Measurements from ENCODE around the gene FMNL2. TPM values are rescaled to one million over a fixed set of nuclear protein-coding genes. Genes with fewer than 3 reads are reported as not detected.

Gene FMNL2
- total RNA-seq, 1 experiment from 2014 or later, result 33.6 TPM

- H3K4me3 ChIP-seq (ENCODE audit: low read depth in 2 of 2, low read length in 2 of 2), result no peak overlapping the region
- H3K36me3 ChIP-seq (ENCODE audit: control insufficient read depth, insufficient read depth, low read length), result no peaks in the 10 kb centered on the region; the same call in 1 of the 2 replicates
- intact Hi-C loops (cut with micrococcal nuclease; ENCODE audit: unreplicated experiment) (no loop called here), in situ Hi-C loops (cut with HindIII; ENCODE audit: low pct_unique_long_range_greater_than_20kb, low sequenced_read_pairs) (no loop called here)
- POLR2A ChIA-PET, result no interaction called here
- H3K27me3 ChIP-seq (ENCODE audit: control insufficient read depth, insufficient read depth, low read length), result no peaks in the 10 kb centered on the region
- DNase-seq (ENCODE audit: low read depth, low spot score) (no peak), ATAC-seq (peak; percentile 58; the same call in 1 of the 2 replicates)
- H3K9me3 ChIP-seq (ENCODE audit: control insufficient read depth, insufficient read depth, low read depth, low read length), result no peaks in the 10 kb centered on the region
- H3K27ac ChIP-seq (ENCODE audit: low read length), result no peak overlapping the region
- H3K4me1 ChIP-seq (ENCODE audit: control insufficient read depth, insufficient read depth, low read length), result no peaks in the 10 kb centered on the region
- BruUV-seq (replicated peaks), result no TSS peak
- TF ChIP-seq SIN3A (IDR thresholded peaks at IDR 0.05; ENCODE audit: borderline replicate concordance, insufficient read depth, low read depth, low read length) (no peak), CTCF (IDR thresholded peaks at IDR 0.05) (peak; percentile 51)
- CTCF ChIA-PET, result no interaction called here
Observed at GRCh38 chr2:152555048-152555447, 220.1 kb downstream of the FMNL2 start.

GRCh38 chr2:152556506-152556905 lies 221.5 kb downstream of the FMNL2 start:
- TF ChIP-seq TCF7L2 (IDR thresholded peaks at IDR 0.05; ENCODE audit: low read depth, low read length) (no peak), POLR2AphosphoS5 (IDR thresholded peaks at IDR 0.05; ENCODE audit: low read depth, low read length) (no peak), CTCF (IDR thresholded peaks at IDR 0.05) (no peak), SIN3A (IDR thresholded peaks at IDR 0.05; ENCODE audit: borderline replicate concordance, insufficient read depth, low read depth, low read length) (no peak)
- TF ChIP-seq, protein P1, sequence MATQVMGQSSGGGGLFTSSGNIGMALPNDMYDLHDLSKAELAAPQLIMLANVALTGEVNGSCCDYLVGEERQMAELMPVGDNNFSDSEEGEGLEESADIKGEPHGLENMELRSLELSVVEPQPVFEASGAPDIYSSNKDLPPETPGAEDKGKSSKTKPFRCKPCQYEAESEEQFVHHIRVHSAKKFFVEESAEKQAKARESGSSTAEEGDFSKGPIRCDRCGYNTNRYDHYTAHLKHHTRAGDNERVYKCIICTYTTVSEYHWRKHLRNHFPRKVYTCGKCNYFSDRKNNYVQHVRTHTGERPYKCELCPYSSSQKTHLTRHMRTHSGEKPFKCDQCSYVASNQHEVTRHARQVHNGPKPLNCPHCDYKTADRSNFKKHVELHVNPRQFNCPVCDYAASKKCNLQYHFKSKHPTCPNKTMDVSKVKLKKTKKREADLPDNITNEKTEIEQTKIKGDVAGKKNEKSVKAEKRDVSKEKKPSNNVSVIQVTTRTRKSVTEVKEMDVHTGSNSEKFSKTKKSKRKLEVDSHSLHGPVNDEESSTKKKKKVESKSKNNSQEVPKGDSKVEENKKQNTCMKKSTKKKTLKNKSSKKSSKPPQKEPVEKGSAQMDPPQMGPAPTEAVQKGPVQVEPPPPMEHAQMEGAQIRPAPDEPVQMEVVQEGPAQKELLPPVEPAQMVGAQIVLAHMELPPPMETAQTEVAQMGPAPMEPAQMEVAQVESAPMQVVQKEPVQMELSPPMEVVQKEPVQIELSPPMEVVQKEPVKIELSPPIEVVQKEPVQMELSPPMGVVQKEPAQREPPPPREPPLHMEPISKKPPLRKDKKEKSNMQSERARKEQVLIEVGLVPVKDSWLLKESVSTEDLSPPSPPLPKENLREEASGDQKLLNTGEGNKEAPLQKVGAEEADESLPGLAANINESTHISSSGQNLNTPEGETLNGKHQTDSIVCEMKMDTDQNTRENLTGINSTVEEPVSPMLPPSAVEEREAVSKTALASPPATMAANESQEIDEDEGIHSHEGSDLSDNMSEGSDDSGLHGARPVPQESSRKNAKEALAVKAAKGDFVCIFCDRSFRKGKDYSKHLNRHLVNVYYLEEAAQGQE (IDR thresholded peaks at IDR 0.05; ENCODE audit: insufficient read depth in 1 of 2, low read depth in 2 of 2, low read length in 1 of 2), result no peak
- intact Hi-C loops (cut with micrococcal nuclease; ENCODE audit: unreplicated experiment), result no loop called here
- POLR2A ChIA-PET, result no interaction called here
- Histone ChIP-seq H3K27ac (ENCODE audit: low read length) (no peak overlapping the region), H3K4me3 (ENCODE audit: low read depth in 2 of 2, low read length in 2 of 2) (no peak overlapping the region), H3K27me3 (ENCODE audit: control insufficient read depth, insufficient read depth, low read length) (no peaks in the 10 kb centered on the region), H3K4me1 (ENCODE audit: control insufficient read depth, insufficient read depth, low read length) (no peaks in the 10 kb centered on the region), H3K36me3 (ENCODE audit: control insufficient read depth, insufficient read depth, low read length) (no peaks in the 10 kb centered on the region; the same call in 1 of the 2 replicates), H3K9me3 (ENCODE audit: control insufficient read depth, insufficient read depth, low read depth, low read length) (no peaks in the 10 kb centered on the region)
- DNase-seq (ENCODE audit: low read depth, low spot score), result no peak
- CTCF ChIA-PET, result no interaction called here
- ATAC-seq, result no peak
- BruUV-seq (replicated peaks), result no TSS peak
- in situ Hi-C loops (cut with HindIII; ENCODE audit: low pct_unique_long_range_greater_than_20kb, low sequenced_read_pairs), result no loop called here

All from Panc1 (cell line).